Measurements from ENCODE around the gene CCDC179. TPM values are rescaled to one million over a fixed set of nuclear protein-coding genes. Genes with fewer than 3 reads are reported as not detected.

The CCDC179 gene
- total RNA-seq, 1 experiment from 2014 or later = not detected

DNA sequence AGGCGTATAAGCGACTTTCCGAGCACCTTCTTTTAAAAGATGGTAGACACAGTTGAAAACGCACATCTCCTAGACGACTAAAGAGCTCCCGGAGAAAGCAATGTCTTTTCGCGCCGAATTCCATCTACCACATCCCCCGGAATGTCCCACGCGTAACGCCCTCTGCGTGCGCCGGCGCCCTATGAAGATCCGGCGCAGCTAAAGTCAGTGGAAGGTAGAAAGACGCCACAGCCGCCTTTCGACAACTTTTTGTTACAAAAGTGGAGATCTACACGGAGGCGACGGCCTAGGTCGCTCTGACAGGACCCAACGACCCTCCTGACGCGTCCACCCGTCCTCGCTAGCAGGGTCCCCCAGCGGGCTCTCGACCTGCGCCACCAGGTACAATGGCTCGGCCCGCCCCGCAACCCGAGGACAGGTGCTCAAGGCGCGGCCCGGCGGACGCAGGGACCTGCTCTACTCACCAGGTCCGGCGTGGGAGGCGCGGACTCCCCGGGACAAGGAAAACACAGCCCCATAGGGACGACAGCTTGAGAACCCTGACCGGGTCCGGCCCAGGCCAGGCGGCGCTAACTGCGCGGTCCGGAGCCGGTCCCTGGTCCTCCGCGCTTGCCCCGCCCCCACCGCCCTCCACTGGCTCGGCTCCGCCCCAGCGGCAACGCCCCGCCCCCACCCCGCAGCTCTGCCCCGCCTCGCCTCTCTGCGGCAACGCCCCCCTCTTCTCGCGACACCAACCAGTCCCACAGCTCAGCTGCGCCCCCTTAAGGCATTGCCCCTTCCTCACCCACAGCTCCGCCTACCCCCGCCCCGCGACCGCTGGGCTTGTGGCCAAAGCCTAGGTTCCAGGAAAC, 30.8 kb downstream of the CCDC179 start, which contains the start of gene SVIP:
Gene SVIP (minus strand): TSS at position 571 of the 851 bp plus-strand sequence. CDS start 53 bp downstream, at position 518.
- no CpG with 5 or more reads among the region's 79 CpGs for WGBS (ENCODE audit: extremely low coverage, insufficient read length, low lambda C conversion rate)
- H4K91ac ChIP-seq (ENCODE audit: insufficient read length, low read depth, low read length) = no peak within 1 kb of the TSS
- H3K9me3 ChIP-seq (ENCODE audit: control insufficient read depth, low read depth, low read length) = no peaks in the 10 kb centered on the region
- H3K4ac ChIP-seq (ENCODE audit: low read depth, low read length) = no peak within 1 kb of the TSS
- H2BK20ac ChIP-seq (ENCODE audit: low read depth, low read length, poor library complexity, severe bottlenecking) = no peak within 1 kb of the TSS
- H4K20me1 ChIP-seq (ENCODE audit: control insufficient read depth, insufficient read depth, insufficient read length) = no peaks in the 10 kb centered on the region
- H3K18ac ChIP-seq (ENCODE audit: insufficient read length, low read depth, low read length) = no peak within 1 kb of the TSS
- no peak within 1 kb of the TSS for H3K56ac ChIP-seq (ENCODE audit: insufficient read length, low read depth, low read length)
- no peaks in the 10 kb centered on the region for H3K79me2 ChIP-seq (ENCODE audit: insufficient read depth, low read length)
- H2AFZ ChIP-seq (ENCODE audit: low read length) = no peak within 1 kb of the TSS
- no peak within 1 kb of the TSS for H2AK5ac ChIP-seq (ENCODE audit: insufficient read length, low read length)
- no peak within 1 kb of the TSS for H3K27ac ChIP-seq (ENCODE audit: insufficient read length, low read depth, low read length)
- peak; percentile 72 for TF ChIP-seq CTCF (conservative IDR thresholded peaks at IDR 0.05)
- no peak within 1 kb of the TSS for H4K5ac ChIP-seq (ENCODE audit: insufficient read length, low read depth, low read length)
- peak; percentile 96 for DNase-seq
- H3K4me1 ChIP-seq (ENCODE audit: insufficient read depth, low read length) = no peaks in the 10 kb centered on the region
- peak within 1 kb of the TSS in 1 of 3 experiments; percentile 66; a peak in 1 of 7 replicates for H3K27ac Mint-ChIP-seq
- no peak within 1 kb of the TSS for H2BK15ac ChIP-seq (ENCODE audit: low read depth, low read length)
- H2BK5ac ChIP-seq (ENCODE audit: insufficient read length, low read length) = no peak within 1 kb of the TSS
- no peak within 1 kb of the TSS for H2BK12ac ChIP-seq (ENCODE audit: insufficient read length, low read depth, low read length)
- no peak within 1 kb of the TSS for H4K8ac ChIP-seq (replicated peaks; ENCODE audit: insufficient read length, low read depth, low read length)
- H3K4me3 Mint-ChIP-seq = peak within 1 kb of the TSS; percentile 85 to 93
- H3K36me3 Mint-ChIP-seq (ENCODE audit: insufficient read depth in 1 of 3, low read depth in 3 of 3) = no peaks in the 10 kb centered on the region; a peak in 2 of 7 replicates
- no peaks in the 10 kb centered on the region for H3K79me1 ChIP-seq (ENCODE audit: insufficient read depth, low read depth, low read length, poor library complexity, severe bottlenecking)
- no peaks in the 10 kb centered on the region; a peak in 1 of 5 replicates for H3K9me3 Mint-ChIP-seq
- H3K9ac ChIP-seq (ENCODE audit: extremely low read depth, insufficient read length, low read length) = peak within 1 kb of the TSS; percentile 37
- no peaks in the 10 kb centered on the region for H3K27me3 ChIP-seq (ENCODE audit: insufficient read depth, low read length)
- no peak within 1 kb of the TSS for H3T11ph ChIP-seq (ENCODE audit: low read length)
- no peak within 1 kb of the TSS for H2BK120ac ChIP-seq (ENCODE audit: low read depth, low read length, poor library complexity, severe bottlenecking)
- H3K23ac ChIP-seq (ENCODE audit: insufficient read length, low read depth, low read length) = no peak within 1 kb of the TSS
- H3K14ac ChIP-seq (ENCODE audit: insufficient read depth, low read length) = peak within 1 kb of the TSS; percentile 10; the same call in 1 of the 2 replicates
- peak within 1 kb of the TSS; percentile 44 for H3K4me2 ChIP-seq (ENCODE audit: insufficient read depth, insufficient read length, low read length)
- peaks cover 13 to 26% of the 10 kb centered on the region in 2 experiments for H3K4me1 Mint-ChIP-seq
- peaks cover 3% of the 10 kb centered on the region for H3K23me2 ChIP-seq (ENCODE audit: insufficient read length, low read depth, low read length, poor library complexity, severe bottlenecking)
- peaks cover 24% of the 10 kb centered on the region for H3K27me3 Mint-ChIP-seq (ENCODE audit: low read depth)
